ENCODE measurements around the gene LTV1. TPM values are rescaled to one million over a fixed set of nuclear protein-coding genes. Genes with fewer than 3 reads are reported as not detected.

Gene LTV1
- total RNA-seq, 1 donor from 2014 or later = 40.3 TPM

GRCh38 chr6:143882401-143882930 is 39.3 kb downstream of the LTV1 start:
- DNase-seq = no peak
- TF ChIP-seq CTCF (IDR thresholded peaks at IDR 0.05) = no peak
- peaks cover 1% of the 10 kb centered on the region for H3K9me3 Mint-ChIP-seq
- no peaks in the 10 kb centered on the region for H3K27me3 Mint-ChIP-seq
- no peak overlapping the region for H3K4me3 Mint-ChIP-seq
- intact Hi-C loops (cut with micrococcal nuclease) = no loop called here
- ChIA-PET CTCF (no interaction called here), POLR2A (no interaction called here)
- no peak for ATAC-seq (ENCODE audit: low read depth)
- no peaks in the 10 kb centered on the region for H3K4me1 Mint-ChIP-seq
- peaks cover 10% of the 10 kb centered on the region for H3K36me3 Mint-ChIP-seq (ENCODE audit: low read depth)
- no peak overlapping the region for H3K27ac Mint-ChIP-seq

- peaks cover 15% of the 10 kb centered on the region for H3K36me3 Mint-ChIP-seq (ENCODE audit: low read depth)
- no peak for TF ChIP-seq CTCF (IDR thresholded peaks at IDR 0.05)
- CTCF ChIA-PET = no interaction called here
- H3K4me3 Mint-ChIP-seq = no peak overlapping the region
- no peak for DNase-seq
- POLR2A ChIA-PET = no interaction called here
- H3K4me1 Mint-ChIP-seq = no peaks in the 10 kb centered on the region
- no peaks in the 10 kb centered on the region for H3K9me3 Mint-ChIP-seq
- no peak overlapping the region for H3K27ac Mint-ChIP-seq
- intact Hi-C loops (cut with micrococcal nuclease) = no loop called here
- no peak for ATAC-seq (ENCODE audit: low read depth)
- no peaks in the 10 kb centered on the region for H3K27me3 Mint-ChIP-seq
These were observed 41.2 kb downstream of the LTV1 start for GRCh38 chr6:143884216-143884900.

- Mint-ChIP-seq H3K9me3 (no peaks in the 10 kb centered on the region), H3K4me1 (no peaks in the 10 kb centered on the region), H3K36me3 (ENCODE audit: low read depth) (peaks cover 15% of the 10 kb centered on the region), H3K4me3 (no peak overlapping the region), H3K27me3 (no peaks in the 10 kb centered on the region), H3K27ac (no peak overlapping the region)
- CTCF ChIA-PET = no interaction called here
- intact Hi-C loops (cut with micrococcal nuclease) = no loop called here
- no peak for TF ChIP-seq CTCF (IDR thresholded peaks at IDR 0.05)
- ATAC-seq (ENCODE audit: low read depth) (no peak), DNase-seq (no peak)
- POLR2A ChIA-PET = no interaction called here
These were observed 42.0 kb downstream of the LTV1 start for GRCh38 chr6:143885116-143885515.

- peaks cover 10% of the 10 kb centered on the region for H3K36me3 Mint-ChIP-seq (ENCODE audit: low read depth)
These were observed 51.5 kb downstream of the LTV1 start for GRCh38 chr6:143894655-143895054.

More at GRCh38 chr6:143894655-143895054, 51.5 kb downstream of the LTV1 start:
- Mint-ChIP-seq H3K4me1 (no peaks in the 10 kb centered on the region), H3K27ac (no peak overlapping the region), H3K4me3 (no peak overlapping the region), H3K27me3 (no peaks in the 10 kb centered on the region), H3K9me3 (no peaks in the 10 kb centered on the region)
- no peak for ATAC-seq (ENCODE audit: low read depth)
- DNase-seq = no peak
- POLR2A ChIA-PET = no interaction called here
- intact Hi-C loops (cut with micrococcal nuclease) = no loop called here
- no peak for TF ChIP-seq CTCF (IDR thresholded peaks at IDR 0.05)
- CTCF ChIA-PET = no interaction called here

Data from activated B cell treated with CpG ODN at 0.5 μM for 24 hours (primary cell).